ENCODE results near the gene LRP1B.

LRP1B gene

DNA sequence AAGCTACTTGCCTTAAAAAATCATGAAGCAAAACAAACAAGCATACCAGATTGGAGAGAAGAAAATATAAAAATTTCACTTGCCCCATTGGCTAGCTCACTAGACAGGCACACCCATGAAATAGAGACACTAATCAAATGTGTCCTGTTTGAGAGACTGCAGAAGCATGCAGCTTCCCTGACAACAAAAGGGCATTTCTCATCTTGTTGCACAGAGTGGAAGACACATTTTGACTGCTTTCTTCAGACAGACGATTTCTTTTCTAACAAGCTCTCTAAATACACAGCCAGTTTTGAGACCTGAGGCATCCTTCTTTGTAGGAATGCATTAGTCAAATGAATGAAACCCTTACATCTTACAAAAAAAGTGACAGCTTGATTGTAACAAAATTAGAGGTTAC is 1792.0 kb downstream of the LRP1B start:
- Histone ChIP-seq H3K9me2 (replicated peaks; ENCODE audit: control insufficient read depth, low read length) (no peaks in the 10 kb centered on the region), H3K4me3 (ENCODE audit: low read length) (no peak overlapping the region), H3K79me2 (ENCODE audit: control insufficient read depth, low read length) (no peaks in the 10 kb centered on the region), H3K4me2 (ENCODE audit: low read length) (no peak overlapping the region), H3K36me3 (ENCODE audit: control insufficient read depth, low read length) (no peaks in the 10 kb centered on the region), H3K9me3 (ENCODE audit: control insufficient read depth, insufficient read depth, low read length) (no peaks in the 10 kb centered on the region), H3K27ac (ENCODE audit: low read depth, low read length) (no peak overlapping the region), H4K20me1 (ENCODE audit: control insufficient read depth, insufficient read depth, low read depth, low read length) (no peaks in the 10 kb centered on the region), H3F3A (ENCODE audit: control insufficient read depth, insufficient read depth) (no peaks in the 10 kb centered on the region), H3K27me3 (ENCODE audit: control insufficient read depth, low read length) (no peaks in the 10 kb centered on the region), H3K4me1 (ENCODE audit: control insufficient read depth, low read length) (no peaks in the 10 kb centered on the region)
- no peak for TF ChIP-seq EZH2phosphoT487 (IDR thresholded peaks at IDR 0.05; ENCODE audit: borderline replicate concordance, low read length)
- TF ChIP-seq, protein P1, sequence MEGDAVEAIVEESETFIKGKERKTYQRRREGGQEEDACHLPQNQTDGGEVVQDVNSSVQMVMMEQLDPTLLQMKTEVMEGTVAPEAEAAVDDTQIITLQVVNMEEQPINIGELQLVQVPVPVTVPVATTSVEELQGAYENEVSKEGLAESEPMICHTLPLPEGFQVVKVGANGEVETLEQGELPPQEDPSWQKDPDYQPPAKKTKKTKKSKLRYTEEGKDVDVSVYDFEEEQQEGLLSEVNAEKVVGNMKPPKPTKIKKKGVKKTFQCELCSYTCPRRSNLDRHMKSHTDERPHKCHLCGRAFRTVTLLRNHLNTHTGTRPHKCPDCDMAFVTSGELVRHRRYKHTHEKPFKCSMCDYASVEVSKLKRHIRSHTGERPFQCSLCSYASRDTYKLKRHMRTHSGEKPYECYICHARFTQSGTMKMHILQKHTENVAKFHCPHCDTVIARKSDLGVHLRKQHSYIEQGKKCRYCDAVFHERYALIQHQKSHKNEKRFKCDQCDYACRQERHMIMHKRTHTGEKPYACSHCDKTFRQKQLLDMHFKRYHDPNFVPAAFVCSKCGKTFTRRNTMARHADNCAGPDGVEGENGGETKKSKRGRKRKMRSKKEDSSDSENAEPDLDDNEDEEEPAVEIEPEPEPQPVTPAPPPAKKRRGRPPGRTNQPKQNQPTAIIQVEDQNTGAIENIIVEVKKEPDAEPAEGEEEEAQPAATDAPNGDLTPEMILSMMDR (IDR thresholded peaks at IDR 0.05; ENCODE audit: low read depth, low read length, poor library complexity, severe bottlenecking), result no peak

DNA sequence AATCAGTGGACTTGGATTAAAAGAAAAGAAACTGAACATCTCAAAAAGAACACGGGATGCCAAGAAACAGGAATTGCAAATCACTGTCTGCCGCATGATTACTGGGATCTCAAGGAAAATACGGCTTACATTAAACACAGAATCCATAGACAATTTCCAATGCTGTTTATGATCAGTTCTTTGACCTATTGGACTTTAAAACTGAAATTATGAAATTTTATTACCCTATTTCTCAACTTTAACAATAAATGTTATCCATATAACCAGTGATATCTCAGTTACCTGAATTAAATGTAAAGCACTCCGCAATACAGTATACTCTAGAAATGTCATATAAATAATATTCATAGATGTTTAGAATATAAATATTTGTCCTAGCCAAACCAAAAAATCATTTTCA is 1793.8 kb downstream of the LRP1B start:
- Histone ChIP-seq H3K36me3 (ENCODE audit: control insufficient read depth, low read length) (no peaks in the 10 kb centered on the region), H3K9me2 (replicated peaks; ENCODE audit: control insufficient read depth, low read length) (no peaks in the 10 kb centered on the region), H3K4me3 (ENCODE audit: low read length) (no peak overlapping the region), H3K27ac (ENCODE audit: low read depth, low read length) (no peak overlapping the region), H3K79me2 (ENCODE audit: control insufficient read depth, low read length) (no peaks in the 10 kb centered on the region), H3K9me3 (ENCODE audit: control insufficient read depth, insufficient read depth, low read length) (no peaks in the 10 kb centered on the region), H3K27me3 (ENCODE audit: control insufficient read depth, low read length) (no peaks in the 10 kb centered on the region), H4K20me1 (ENCODE audit: control insufficient read depth, insufficient read depth, low read depth, low read length) (no peaks in the 10 kb centered on the region), H3K4me2 (ENCODE audit: low read length) (no peak overlapping the region), H3K4me1 (ENCODE audit: control insufficient read depth, low read length) (no peaks in the 10 kb centered on the region), H3F3A (ENCODE audit: control insufficient read depth, insufficient read depth) (no peaks in the 10 kb centered on the region)
- no peak for TF ChIP-seq EZH2phosphoT487 (IDR thresholded peaks at IDR 0.05; ENCODE audit: borderline replicate concordance, low read length)
- TF ChIP-seq, protein P1 (IDR thresholded peaks at IDR 0.05; ENCODE audit: low read depth, low read length, poor library complexity, severe bottlenecking), result no peak

DNA sequence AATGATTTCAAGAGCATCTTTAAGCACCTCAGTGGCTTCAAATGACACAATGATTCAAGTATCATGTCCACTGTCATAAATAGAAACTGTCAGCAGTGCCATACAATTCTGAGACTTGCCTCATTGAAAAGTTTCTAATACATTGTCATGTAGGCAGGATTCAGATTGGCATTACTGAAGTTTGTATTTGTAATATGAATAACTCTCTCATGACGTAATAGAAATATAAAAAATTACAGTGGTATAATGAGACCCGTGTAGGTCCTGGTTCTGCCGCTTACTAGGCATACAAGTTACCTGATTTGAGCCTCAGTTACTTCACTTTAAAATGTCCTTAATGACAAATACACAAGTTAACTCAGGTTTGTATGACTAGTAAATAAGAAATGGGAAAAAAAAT is 1814.5 kb downstream of the LRP1B start:
- Histone ChIP-seq H3K79me2 (ENCODE audit: control insufficient read depth, low read length) (no peaks in the 10 kb centered on the region), H3K9me2 (replicated peaks; ENCODE audit: control insufficient read depth, low read length) (no peaks in the 10 kb centered on the region), H4K20me1 (ENCODE audit: control insufficient read depth, insufficient read depth, low read depth, low read length) (no peaks in the 10 kb centered on the region), H3F3A (ENCODE audit: control insufficient read depth, insufficient read depth) (no peaks in the 10 kb centered on the region), H3K36me3 (ENCODE audit: control insufficient read depth, low read length) (no peaks in the 10 kb centered on the region), H3K9me3 (ENCODE audit: control insufficient read depth, insufficient read depth, low read length) (no peaks in the 10 kb centered on the region), H3K27ac (ENCODE audit: low read depth, low read length) (no peak overlapping the region), H3K4me2 (ENCODE audit: low read length) (no peak overlapping the region), H3K4me3 (ENCODE audit: low read length) (no peak overlapping the region), H3K4me1 (ENCODE audit: control insufficient read depth, low read length) (no peaks in the 10 kb centered on the region), H3K27me3 (ENCODE audit: control insufficient read depth, low read length) (no peaks in the 10 kb centered on the region)
- TF ChIP-seq EZH2phosphoT487 (IDR thresholded peaks at IDR 0.05; ENCODE audit: borderline replicate concordance, low read length), result no peak
- TF ChIP-seq, protein P1 (IDR thresholded peaks at IDR 0.05; ENCODE audit: low read depth, low read length, poor library complexity, severe bottlenecking), result no peak

DNA sequence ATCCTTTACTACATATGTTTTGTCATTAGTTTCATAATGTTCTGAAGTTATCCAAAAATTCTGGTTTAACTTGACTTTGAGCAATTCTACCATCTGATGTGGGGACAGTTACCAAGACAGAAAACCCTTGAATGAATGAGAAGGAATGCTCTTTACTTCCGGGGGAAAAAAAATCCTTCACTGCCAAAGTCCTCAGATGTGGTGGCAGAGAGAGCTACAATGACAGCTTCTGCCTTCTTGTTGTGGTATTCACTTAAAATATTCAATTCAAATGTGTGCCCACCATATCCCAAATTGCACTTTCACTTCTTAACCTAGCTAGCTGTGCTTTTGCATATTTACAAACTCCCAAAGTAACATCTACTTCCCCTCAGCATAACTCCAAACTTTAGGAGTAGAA is 1818.9 kb downstream of the LRP1B start:
- Histone ChIP-seq H3K27ac (ENCODE audit: low read depth, low read length) (no peak overlapping the region), H3K79me2 (ENCODE audit: control insufficient read depth, low read length) (no peaks in the 10 kb centered on the region), H3K36me3 (ENCODE audit: control insufficient read depth, low read length) (no peaks in the 10 kb centered on the region), H3K9me2 (replicated peaks; ENCODE audit: control insufficient read depth, low read length) (no peaks in the 10 kb centered on the region), H3K9me3 (ENCODE audit: control insufficient read depth, insufficient read depth, low read length) (no peaks in the 10 kb centered on the region), H3F3A (ENCODE audit: control insufficient read depth, insufficient read depth) (no peaks in the 10 kb centered on the region), H3K27me3 (ENCODE audit: control insufficient read depth, low read length) (no peaks in the 10 kb centered on the region), H3K4me3 (ENCODE audit: low read length) (no peak overlapping the region), H3K4me2 (ENCODE audit: low read length) (no peak overlapping the region), H3K4me1 (ENCODE audit: control insufficient read depth, low read length) (no peaks in the 10 kb centered on the region), H4K20me1 (ENCODE audit: control insufficient read depth, insufficient read depth, low read depth, low read length) (no peaks in the 10 kb centered on the region)
- TF ChIP-seq, protein P1 (IDR thresholded peaks at IDR 0.05; ENCODE audit: low read depth, low read length, poor library complexity, severe bottlenecking), result no peak
- TF ChIP-seq EZH2phosphoT487 (IDR thresholded peaks at IDR 0.05; ENCODE audit: borderline replicate concordance, low read length), result no peak
